Stromal cell of bone marrow (primary cell): ENCODE results near the gene JAZF1.

Source experiments
- DNase-seq: peaks from one replicate; pipeline ENCODE4 v3.0.0-alpha.2; 2012; ENCODE audit warnings: low read depth

JAZF1 gene

GRCh38 chr7:27967639-27968038 lies 213.0 kb downstream of the JAZF1 start:
- DNase-seq: no peak

DNA sequence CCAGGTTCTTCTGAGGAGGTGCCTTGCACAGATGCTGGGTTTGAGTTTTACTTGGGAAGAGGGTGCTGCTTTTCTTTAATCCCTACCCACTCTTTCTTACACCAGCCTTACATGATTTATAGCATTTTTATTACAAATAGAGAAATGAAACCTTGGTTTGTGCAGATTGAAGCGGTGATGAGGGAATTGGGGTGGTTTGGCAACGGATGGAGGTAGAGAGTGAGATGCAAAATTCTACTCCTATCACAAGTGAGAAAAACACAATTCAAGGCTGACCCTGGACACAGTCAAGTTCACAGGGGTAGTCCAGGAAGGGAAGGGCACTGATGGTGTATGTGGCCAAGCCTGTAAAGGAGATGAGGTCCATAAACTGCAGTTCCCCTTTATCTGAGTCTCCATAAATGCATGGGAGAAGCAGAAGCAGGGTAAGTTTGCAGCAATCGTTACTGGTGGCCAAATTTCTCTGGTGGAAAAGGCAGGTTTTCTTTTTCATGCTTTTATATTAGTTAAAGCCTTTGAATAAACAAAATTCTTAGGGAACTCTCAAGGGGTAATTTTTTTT lies 214.3 kb downstream of the JAZF1 start:
- no peak for DNase-seq

GRCh38 chr7:27965650-27966049 lies 214.9 kb downstream of the JAZF1 start:
- DNase-seq: no peak

- no peak for DNase-seq
Measured at GRCh38 chr7:27964820-27965219, 215.8 kb downstream of the JAZF1 start.

GRCh38 chr7:27963056-27963455 lies 217.5 kb downstream of the JAZF1 start:
- no peak for DNase-seq

DNA sequence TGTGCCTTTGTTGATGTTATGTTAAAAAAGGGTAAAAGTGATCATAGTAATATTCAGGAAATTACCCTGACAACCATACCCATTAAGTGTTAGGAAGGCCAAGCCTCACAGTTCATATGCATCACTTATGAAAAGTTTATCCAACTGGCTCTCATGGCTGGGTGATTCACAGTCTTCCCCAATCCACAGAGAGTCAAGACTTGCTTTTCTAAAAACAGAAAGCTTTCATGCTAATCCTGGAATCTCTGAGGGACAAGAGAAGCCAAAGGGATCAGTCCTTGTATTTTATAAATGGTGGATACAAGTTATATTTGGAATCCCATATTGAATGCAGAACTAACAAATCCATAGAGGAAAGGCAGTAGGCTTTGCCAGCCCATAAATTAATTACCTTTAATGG lies 218.3 kb downstream of the JAZF1 start:
- peak; percentile 53 for DNase-seq

- DNase-seq: peak; percentile 35
Measured at GRCh38 chr7:27961255-27961654, 219.3 kb downstream of the JAZF1 start.

DNA sequence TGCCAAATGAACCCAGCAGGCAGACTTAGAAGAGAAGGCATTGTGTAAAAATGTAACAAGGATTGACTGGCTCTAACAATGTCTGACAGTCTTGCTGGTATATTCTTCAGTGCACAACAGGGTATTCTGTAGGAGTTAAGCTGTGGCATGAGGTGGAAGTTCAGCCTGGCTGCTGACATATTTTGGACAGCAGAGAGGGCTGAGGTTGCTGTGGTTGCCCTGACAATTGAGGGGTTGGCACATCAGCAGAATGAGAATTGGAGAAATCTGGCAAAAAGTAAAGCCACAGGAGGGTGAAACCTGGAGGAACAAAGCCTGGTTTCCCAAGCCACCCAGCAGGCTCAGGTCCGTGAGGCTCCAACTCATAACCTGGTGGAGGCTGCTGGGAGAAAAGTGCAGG lies 220.2 kb downstream of the JAZF1 start:
- DNase-seq: no peak

GRCh38 chr7:27958933-27959548 lies 221.6 kb downstream of the JAZF1 start:
- no peak for DNase-seq

DNA sequence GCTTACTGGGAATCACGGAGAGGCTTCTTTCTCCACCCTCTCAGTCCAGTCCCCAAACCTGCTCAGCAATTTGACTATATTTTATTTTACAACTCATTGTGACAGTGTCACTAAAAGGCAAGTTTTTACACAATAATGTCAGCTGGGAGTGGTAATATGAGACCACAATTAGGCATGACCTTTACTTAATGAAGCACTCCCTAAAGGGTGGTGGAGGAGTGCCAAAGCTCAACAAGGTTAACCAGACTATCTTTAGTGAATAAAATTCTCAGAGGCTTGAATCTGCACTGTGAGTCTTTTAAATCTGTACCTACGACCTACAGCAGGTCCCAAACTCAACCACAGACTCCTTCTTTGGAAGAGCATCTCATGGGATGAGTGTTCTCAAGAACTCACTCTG lies 225.0 kb downstream of the JAZF1 start:
- DNase-seq: no peak

- DNase-seq: no peak
Measured at GRCh38 chr7:27955011-27955410, 225.6 kb downstream of the JAZF1 start.

DNA sequence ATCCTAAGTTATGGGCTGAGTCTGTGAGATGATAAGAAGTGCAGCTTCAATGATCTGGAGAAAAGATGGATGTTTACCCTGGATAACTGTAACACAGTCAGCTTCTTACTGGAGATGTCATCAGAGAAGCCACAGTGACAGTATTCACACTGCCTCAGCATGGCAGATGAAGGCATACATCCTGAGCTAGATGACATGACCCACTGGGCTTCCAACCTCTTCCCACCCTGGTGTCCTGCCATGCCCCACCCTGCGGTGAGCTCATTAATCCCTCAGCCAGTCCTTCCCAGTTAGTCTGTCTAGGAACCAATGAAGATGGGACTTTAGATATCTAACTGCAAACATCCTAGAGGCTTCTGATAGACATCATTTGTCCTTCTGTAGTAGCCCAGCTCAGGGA lies 226.8 kb downstream of the JAZF1 start:
- DNase-seq: no peak

- no peak for DNase-seq
Measured at GRCh38 chr7:27953361-27953760, 227.2 kb downstream of the JAZF1 start.

DNA sequence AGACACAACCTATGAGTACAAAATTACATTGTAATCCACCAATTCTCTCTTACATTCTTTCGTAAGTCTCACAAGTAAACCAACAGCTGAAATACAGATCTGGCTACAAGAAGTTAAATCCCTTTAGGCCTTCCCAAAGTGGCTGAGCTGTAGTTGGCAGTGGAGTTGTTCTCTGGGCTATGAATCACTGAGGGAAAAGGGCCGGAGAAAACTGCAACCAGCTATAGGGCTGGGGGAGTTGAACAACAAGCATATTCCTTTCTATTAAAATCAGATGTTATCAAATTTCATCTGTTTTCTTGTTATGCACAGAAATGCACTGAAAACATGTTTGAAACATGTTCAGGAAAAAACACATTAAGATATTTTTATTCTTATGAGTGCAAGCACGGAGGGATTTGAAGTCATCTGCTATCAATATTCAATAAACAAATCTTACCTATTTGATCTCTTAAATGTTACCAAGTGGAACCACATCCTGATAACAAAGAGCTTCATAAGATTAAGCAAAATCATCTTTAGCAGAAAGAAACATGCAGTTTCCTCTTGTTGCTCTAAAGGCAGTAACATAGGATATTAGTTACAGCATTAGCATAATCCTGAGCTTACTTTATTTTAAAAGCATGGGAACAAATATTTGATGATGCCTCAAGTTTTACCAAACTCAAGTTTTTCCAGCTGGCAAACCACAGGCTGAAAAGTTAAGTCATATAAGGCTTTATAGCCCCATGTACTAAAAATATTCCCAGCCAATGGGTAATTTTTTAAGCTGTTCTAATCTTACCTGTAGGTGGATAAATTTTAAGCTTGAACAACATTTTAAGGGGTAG lies 227.9 kb downstream of the JAZF1 start:
- DNase-seq: peak; percentile 75

DNA sequence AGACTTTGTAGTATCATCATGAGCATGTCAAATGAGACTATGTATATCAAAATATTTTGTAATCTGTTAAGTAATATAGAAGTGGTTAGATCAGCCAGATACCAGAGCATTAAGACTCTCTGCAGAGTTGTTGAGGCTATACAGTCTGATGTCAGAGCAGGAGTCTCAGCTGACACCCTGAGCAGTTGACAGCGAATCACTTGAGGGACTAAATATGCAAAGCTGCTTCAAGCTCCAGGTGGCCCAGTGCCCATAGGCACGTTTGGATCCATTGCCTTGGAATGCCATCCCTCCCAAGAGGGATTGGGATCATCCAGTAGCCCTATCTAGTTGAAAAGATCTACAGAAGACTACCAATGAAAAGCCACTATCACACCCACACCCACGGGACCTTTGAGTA lies 230.5 kb downstream of the JAZF1 start:
- DNase-seq: no peak

- no peak for DNase-seq
Measured at GRCh38 chr7:27948861-27949260, 231.7 kb downstream of the JAZF1 start.

GRCh38 chr7:27947586-27948278 lies 232.9 kb downstream of the JAZF1 start:
- no peak for DNase-seq

DNA sequence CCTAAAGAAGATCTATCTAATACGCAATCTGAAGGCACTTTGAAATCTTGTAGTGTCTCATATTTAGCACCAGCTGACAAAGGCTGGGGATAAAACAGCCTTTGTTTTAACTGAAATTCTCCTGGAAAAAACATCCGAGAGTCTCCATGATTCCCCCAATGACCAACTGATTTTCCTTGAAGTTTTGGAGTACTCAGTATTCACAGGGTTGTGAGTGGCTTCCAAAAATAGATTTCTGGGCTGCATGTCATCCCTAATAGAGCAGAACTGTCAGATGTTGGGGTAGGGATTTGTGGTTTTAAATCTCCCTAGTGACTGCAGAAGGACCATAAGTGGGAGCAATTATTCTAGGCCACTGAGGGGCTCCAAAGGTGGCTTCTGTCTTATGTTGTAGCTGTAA lies 234.2 kb downstream of the JAZF1 start:
- no peak for DNase-seq

- DNase-seq: no peak
Measured at GRCh38 chr7:27945058-27945795, 235.4 kb downstream of the JAZF1 start.

DNA sequence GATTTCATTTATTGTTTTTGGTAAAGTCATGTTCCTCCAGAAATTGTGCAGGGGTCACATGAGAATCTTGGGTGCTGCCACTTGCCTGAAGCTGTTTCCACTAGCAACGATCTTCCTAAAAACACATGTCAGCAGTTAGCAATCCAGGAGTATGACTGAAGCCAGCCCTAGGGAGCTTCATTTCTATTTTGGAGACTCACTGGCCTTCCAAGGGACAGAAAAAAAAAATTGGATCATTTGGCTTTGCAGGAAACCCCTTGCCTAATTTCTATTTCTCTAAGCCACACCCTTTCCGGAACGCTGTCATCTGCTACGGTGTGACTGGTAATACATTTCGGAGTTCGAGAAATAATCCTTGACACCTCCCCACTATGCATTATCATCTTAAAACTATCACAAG lies 236.0 kb downstream of the JAZF1 start:
- peak; percentile 70 for DNase-seq

GRCh38 chr7:27943241-27943640 lies 237.4 kb downstream of the JAZF1 start:
- no peak for DNase-seq

DNA sequence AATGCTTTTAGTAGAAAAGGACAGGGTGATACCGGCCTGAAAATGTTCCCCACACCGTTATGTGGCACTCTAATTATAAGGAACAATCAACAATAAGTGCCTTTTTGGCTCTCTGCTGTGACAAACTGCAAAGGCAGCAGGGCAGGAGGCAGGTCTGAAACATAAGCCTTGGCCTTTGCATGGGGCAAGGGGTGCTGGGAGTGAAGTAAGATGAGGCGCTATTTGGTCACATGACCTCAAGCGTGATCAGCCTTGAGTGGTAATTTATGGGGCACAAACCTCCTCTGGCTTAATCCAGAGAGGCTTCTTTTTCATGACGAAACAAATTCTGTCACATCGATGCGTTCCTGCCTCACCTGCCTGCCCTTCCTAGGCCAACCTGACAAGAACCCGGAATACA lies 237.9 kb downstream of the JAZF1 start:
- DNase-seq: no peak
